DMS79 treated with DMSO at 0.1 percent for 48 hours (cell line): ENCODE results near the gene ARMC2.
"Not testable (repeated sequence)": the region's sequence is repeated elsewhere in the genome, so short reads cannot be mapped to it uniquely, and the experiment has no call there.

Experiments
- DNase-seq: peaks from one replicate; lab custom pipeline; 2025; lab: John Stamatoyannopoulos, UW

The ARMC2 gene

GRCh38 chr6:108916026-108916686, 67.9 kb downstream of the ARMC2 start:
- no peak for DNase-seq

GRCh38 chr6:108920751-108921150, 72.5 kb downstream of the ARMC2 start:
- no peak for DNase-seq

GRCh38 chr6:108921547-108922361, 73.5 kb downstream of the ARMC2 start:
- DNase-seq: no peak

GRCh38 chr6:108922499-108922898, 74.3 kb downstream of the ARMC2 start:
- no peak for DNase-seq

- DNase-seq: no peak
Measured at GRCh38 chr6:108927927-108928326, 79.7 kb downstream of the ARMC2 start.

- DNase-seq: no peak
Measured at GRCh38 chr6:108928650-108929049, 80.4 kb downstream of the ARMC2 start.

- not testable (repeated sequence) for DNase-seq
Measured at GRCh38 chr6:108931090-108931489, 82.9 kb downstream of the ARMC2 start.

GRCh38 chr6:108937170-108937569, 88.9 kb downstream of the ARMC2 start:
- DNase-seq: no peak

GRCh38 chr6:108940741-108941140, 92.5 kb downstream of the ARMC2 start:
- DNase-seq: no peak

GRCh38 chr6:108941281-108941680, 93.1 kb downstream of the ARMC2 start:
- DNase-seq: no peak

- DNase-seq: no peak
Measured at GRCh38 chr6:108941859-108942258, 93.6 kb downstream of the ARMC2 start.

GRCh38 chr6:108942556-108943492, 94.6 kb downstream of the ARMC2 start:
- no peak for DNase-seq

- no peak for DNase-seq
Measured at GRCh38 chr6:108944071-108944470, 95.8 kb downstream of the ARMC2 start.

- no peak for DNase-seq
Measured at GRCh38 chr6:108944707-108945680, 96.8 kb downstream of the ARMC2 start.

- DNase-seq: no peak
Measured at GRCh38 chr6:108945681-108946159, 97.5 kb downstream of the ARMC2 start.

GRCh38 chr6:108946695-108947094, 98.5 kb downstream of the ARMC2 start:
- no peak for DNase-seq

- peak; percentile 43 for DNase-seq
Measured at GRCh38 chr6:108947114-108947854, 99.1 kb downstream of the ARMC2 start.

- peak; percentile 71 for DNase-seq
Measured at GRCh38 chr6:108948181-108948661, 100.0 kb downstream of the ARMC2 start.

- no peak for DNase-seq
Measured at GRCh38 chr6:108951351-108951953, 103.2 kb downstream of the ARMC2 start.
